Stimulated activated CD4-positive, alpha-beta T cell treated with anti-CD3 and anti-CD28 coated beads, Interleukin-15, amount 100 ng/mL, for 24 hours (primary cell): ENCODE results near the gene MSANTD4.
"Not testable (repeated sequence)": the region's sequence is repeated elsewhere in the genome, so short reads cannot be mapped to it uniquely, and the experiment has no call there.

Experiments used
- DNase-seq: peaks from one replicate; pipeline ENCODE4 v3.0.0-alpha.2; 2020

MSANTD4 gene

DNA sequence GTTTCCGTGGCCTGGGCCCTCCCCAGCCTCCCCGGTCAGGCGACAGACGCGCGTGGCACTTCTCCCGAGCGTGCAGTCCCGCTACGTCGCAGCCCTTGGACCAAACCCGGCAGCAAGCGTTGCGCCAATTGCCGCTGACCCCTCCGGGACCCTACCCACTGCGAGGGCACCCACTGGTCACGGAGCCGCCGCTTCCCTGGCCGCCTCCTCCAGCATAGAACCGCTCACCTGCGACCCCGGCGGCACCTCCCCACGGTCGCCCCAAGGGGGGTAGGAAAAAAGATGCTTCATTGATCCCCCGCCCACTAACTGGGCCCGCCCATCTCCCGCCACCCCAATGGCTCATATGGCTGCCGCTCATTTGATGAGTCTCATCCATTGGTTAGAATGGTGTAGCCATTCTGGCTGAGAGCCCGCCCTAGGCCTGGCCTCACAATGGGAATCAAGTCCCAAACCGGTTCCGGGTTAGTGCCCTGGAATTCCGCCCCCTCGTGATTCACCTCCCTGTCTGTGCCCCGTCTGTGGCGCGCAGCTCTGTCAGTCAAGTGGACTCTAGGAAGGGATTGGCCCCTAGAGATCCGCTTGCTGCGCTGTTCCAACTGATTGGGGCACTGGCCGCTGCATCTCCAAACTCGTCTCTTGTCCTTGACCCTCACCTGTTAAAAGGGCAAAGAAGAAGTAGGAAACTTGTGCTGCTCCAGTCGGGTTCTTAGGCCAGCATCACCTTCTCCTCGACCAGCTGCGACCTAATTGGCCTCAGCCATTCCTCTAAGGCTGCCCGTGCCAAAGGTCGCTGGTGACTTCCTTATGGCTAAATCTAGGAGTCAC is at the start of gene MSANTD4:
Gene MSANTD4, minus strand, starts transcription at position 274 of the 828 bp plus-strand sequence. CDS start 11,323 bp downstream, outside the sequence.
- DNase-seq, result peak; percentile 97

DNA sequence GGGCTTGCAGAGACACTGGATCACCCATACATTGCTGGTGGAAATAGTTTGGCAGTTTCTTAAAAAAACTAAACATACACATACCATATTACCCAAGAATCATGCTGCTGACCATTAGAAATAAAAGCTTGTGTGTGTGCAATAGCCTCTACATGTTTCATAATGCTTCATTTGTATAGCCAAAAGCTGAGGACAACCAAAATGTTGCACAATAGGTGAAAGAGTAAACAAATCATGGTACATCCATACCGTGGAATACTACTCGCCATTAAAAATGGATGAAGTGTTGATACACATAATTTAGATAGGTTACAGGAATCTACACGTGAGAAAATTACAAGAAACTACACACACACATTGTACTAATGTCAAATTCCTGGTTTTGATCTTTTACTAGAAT is 48.6 kb upstream of the MSANTD4 start:
- no peak for DNase-seq

DNA sequence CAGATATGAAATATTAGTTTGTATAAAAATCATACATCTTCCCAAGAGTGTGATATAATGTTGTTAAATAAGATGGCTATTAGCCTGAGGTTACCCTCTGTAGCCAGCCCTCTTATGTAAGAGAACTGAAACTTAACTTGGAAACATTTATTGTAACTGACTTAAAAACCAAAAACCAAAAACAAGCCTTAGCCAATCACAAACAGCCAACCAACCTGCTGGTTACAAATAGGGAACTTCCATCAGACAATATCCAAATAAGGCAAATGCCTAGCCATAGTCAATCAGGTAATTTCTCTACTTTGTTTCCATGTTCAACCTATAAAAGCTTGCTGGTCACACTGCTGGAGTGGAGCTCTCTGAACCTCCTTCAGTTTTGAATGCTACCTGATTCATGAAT is 41.0 kb upstream of the MSANTD4 start:
- no peak for DNase-seq

DNA sequence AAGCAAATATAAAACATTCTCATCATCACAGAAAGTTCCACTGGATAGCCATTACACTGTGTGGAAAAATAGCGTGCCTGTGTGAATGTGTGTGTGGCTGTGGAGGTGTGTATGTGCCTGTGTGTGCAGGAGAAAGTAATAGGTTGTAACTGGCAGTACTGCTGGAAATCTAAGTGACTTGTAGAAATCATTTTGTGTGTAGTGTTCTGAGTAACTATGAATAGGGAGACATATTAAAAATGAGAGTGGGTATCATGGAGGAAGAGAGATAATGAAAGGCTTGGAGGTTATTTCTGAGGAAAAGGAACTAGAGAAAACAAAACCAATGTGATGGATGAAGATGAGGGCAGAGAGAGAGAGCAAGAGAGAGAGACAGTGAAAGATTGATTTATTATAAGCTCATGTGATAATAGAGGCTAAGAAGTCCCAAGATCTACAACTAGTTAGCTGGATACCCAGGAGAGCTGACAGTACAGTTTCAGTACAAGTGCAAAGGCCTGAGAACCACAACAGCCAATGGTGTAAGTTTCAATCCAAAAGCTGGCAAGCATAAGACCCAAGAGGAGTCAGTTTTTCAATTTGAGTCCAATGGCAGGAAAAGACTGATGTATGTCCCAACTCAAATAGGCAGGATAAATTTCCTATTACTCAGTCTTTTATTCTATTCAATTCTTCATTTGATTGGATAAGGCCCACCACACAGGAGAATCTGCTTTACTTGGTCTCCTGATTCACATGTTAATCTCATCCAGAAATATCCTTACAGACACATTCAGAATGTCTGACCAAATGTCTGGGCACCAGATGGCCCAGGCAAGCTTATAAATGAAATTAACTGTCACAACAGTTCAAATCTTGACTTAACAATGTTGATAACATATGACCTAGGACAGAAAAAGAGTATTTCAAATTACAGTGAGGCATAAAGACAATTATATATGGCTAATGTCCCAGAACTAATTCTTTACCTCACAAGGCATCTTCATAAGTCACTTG is 40.2 kb upstream of the MSANTD4 start:
- DNase-seq, result no peak

DNA sequence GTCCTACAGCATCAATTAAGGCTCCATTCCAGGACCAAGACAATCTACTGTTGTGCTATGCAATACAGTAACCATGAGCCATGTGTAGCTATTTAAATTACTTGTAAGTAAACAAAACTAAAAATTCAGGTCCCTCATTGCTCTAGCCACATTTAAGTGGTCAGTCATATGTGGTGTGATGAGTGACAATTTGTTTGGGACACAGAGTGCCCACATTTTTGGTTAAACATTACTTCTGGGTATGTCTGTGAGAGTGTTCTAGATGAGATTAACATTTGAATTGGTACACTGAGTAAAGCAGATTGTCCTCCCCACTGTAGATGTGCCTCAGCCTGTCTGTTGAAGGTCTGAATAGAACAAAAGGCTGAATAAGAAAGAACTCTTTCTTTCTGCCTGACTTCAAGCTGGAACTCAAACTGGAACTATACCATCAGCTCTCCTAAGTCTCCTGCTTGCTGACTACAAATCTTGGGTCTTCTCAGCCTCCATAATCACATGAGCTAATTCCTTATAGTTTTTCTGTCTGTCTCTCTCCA is 39.3 kb upstream of the MSANTD4 start:
- no peak for DNase-seq

DNA sequence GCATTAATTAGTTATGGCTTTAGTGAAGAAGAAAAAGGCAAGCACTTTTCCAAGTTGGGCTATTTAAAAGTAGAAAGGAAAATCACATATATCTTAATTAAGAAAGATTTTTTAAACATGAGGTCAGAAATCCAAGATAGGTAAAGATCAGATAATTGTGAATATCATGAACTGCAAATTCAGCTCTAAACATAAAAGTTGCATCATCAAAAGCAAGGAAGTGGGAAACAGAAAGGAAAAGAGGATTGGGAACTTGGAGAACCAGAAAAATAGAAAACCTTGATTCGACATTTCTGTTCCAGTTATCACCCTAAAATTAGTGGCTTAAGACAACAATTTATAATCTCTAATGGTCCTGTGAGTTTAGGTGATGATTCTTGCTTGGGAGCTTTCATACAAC is 37.6 kb upstream of the MSANTD4 start:
- no peak for DNase-seq

DNA sequence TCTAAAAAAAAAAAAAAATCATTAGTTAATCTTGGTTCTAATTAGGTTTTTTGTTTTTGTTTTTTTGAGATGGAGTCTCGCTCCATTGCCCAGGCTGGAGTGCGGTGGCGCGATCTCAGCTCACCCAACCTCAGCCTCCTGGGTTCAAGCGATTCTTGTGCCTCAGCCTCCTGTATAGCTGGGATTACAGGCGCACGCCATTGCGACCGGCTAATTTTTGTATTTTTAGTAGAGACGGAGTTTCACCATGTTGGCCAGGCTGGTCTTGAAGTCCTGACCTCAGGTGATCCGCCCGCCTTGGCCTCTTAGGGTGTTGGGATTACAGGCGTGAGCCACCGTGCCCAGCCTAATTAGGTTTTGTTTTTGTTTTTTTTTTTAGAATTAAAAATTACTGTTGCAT is 36.3 kb upstream of the MSANTD4 start:
- DNase-seq, result not testable (repeated sequence)

DNA sequence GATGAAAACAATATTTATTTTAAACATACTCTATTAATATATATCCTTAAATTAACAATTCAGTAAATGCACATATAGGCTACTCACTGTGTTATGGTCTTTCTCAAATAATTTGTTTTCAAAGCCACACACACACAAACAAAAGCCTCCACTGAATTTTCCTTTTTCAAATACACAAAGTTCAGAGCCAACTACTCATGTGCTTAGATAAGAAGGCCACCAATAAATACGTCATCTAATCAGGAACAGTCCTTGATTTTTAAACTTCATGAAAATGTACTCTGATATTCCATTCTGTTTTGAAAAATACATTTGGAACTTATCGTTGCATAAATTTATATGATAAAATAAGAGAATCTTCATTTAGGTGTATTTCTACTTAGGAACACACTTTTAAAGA is 29.1 kb upstream of the MSANTD4 start:
- no peak for DNase-seq

DNA sequence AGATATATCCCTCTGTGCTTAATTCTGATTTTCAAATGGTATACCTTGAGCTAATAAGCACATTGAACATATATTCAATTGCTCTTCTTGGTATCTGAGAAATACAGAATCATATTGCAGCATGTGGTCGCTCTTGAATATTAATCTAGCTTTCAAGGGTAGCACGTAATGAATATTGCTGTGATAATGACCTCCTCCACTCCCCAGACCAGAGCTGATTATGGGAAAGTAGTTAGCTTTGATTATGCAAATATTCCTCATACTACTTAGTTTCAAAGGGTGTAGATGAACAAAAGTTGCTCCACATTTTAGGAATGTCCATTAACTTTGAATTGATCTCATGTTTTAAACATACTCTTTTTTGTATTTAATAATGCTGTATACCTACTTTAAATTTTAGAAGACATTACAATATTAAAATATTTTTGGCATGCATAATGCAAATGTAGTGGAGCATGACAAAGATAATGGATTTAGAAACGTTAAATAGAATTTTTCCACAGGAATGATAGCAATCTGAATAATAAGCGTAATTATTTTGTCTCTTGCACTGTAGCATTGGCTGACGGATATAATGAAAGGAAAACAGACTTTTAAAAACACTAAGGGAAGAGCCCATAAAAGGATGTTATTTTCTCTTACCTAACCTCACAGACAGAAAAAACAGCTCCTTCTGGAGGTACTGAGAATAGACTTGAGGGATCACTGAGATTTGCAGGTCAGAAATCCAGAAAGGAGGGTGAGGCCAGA is 27.9 kb upstream of the MSANTD4 start:
- no peak for DNase-seq

DNA sequence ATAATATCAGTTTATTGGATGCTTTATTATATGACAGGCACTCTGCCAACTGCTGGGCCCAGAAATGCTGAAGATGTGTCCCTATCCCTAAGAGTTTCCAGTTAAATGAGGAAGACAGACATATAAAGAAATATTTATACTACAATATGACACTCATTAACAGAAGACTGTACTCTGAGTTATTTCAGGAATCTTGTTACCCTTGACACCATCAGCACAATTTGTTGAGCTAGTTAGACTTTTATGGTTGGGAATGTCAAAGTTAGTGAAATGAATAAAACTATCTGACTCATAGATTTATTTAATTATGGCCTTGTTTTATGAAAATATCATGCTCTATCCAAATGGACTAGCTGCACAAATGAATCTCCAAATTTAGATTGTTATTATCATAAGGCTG is 25.6 kb upstream of the MSANTD4 start:
- no peak for DNase-seq

DNA sequence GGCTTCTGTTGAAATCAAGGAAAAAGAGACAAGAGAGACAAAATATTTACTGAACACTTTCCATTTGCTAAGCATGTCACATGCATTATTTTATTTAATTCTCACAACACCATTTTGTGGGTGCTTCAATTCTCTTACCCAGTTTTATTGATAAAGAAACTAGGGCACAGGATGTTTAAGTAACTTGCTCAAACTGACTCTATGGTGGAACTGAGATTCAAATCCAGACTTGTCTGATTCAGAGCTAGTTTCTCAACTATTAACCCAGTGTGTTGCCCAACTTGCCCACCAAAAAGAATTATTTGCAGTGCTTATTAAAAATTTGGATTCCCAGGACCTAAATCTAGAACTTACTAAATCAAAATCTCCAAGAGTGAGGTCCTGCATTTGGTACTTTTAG is 21.5 kb upstream of the MSANTD4 start:
- DNase-seq, result no peak

DNA sequence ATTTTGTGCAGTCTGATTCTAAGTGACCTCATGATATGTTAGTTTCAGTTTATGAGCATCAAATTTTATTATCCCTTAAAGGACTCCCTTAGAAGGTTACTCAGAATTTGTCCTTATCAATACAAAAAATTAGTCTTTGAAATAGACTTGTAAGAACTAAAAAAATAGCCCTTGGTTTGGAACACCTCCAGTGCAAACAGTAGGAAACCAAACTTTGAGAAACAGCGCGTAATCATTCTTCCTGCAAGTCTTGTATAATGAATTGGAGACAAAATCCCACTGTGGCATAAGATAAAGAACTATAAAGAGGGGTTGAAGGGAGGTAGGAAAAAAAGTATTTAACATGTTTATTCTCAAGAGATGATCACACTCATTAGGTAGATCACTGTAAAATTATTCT is 10.8 kb upstream of the MSANTD4 start:
- no peak for DNase-seq

DNA sequence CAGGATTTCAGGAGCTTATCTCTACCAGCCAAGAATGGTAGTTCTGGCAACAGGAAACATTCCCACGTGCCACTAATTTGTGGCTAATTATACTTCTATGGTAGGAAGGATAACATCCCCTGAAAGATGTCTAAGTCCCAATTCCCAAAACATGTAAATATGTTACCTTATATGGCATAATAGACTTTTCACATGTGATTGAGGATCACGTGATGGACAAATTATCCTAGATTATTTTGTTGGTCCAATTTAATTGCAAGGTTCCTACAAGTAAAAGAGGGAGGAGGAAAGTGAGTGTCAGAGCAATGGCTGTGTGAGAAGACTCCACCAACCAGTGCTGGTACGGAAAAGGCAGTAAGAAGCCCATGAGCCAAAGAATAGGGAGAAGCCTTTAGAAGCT is 9.9 kb upstream of the MSANTD4 start:
- DNase-seq, result no peak

DNA sequence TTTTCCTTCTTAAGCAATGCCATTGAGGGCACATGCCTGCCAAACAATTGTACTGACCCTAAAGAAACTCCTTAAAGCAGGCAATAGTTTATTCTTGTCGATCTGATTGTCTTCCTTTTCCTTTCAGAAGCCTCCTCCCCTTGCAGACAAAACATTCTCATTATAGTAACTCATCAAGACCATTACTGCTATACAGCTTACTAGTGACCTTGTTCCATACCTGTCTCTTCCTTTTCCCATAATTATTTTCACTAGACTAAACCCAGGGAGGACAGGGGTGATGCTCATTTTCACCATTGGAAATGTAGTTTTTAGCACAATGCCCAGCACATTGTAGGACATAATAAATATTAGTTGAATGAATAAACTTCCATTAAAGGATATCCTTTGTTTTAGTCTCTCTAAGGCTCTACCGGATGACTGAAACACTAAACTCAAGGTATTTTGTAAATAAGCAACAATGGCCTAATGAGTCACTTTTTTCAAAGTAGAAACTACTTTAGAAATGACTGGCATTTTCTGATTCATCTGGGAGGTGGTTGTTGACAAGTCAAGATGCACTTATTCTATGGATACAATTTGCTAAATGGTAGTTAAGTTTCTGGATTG is 9.3 kb upstream of the MSANTD4 start:
- no peak for DNase-seq

DNA sequence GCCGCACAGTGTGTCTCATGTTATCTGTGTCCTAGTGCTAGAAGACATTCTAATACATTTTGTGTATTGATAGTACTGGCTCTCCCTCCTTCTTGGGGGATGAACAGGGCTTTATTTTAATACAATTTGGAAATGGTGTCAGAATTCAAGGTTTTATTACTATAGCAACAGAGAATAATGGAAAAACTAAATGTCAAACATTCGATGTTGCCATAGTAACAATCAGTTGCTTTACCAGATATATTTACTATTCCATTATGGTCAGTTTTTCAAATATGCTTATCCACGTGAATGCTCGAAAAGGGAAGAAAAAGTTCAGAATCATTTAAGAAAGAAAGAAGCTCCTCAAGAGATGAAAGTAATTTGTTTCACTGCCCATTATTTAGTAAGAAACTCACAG is 8.6 kb upstream of the MSANTD4 start:
- DNase-seq, result no peak

DNA sequence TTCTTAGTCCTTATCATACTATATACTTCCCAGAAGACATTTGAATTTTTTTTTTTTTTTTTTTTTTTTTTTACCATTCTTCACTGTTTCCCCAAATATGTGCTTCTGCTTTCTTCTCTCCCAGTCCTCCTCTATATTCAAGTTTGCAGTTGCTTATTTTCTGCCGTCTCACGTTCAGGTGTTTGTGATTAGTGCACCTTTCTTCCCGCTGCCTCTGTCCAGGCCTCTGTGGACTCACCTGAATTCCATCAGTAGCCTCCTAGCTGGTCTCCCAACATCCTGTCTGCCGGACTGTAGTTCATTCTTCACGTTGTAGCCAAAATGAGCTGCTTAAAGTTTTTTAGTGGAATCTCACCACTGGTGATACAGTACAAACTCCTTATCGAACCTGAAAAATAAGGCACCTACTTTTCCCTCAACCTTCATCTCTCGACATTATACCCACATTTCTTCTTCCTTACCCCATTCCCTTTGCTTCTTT is 795 bp upstream of the MSANTD4 start:
- DNase-seq, result no peak

DNA sequence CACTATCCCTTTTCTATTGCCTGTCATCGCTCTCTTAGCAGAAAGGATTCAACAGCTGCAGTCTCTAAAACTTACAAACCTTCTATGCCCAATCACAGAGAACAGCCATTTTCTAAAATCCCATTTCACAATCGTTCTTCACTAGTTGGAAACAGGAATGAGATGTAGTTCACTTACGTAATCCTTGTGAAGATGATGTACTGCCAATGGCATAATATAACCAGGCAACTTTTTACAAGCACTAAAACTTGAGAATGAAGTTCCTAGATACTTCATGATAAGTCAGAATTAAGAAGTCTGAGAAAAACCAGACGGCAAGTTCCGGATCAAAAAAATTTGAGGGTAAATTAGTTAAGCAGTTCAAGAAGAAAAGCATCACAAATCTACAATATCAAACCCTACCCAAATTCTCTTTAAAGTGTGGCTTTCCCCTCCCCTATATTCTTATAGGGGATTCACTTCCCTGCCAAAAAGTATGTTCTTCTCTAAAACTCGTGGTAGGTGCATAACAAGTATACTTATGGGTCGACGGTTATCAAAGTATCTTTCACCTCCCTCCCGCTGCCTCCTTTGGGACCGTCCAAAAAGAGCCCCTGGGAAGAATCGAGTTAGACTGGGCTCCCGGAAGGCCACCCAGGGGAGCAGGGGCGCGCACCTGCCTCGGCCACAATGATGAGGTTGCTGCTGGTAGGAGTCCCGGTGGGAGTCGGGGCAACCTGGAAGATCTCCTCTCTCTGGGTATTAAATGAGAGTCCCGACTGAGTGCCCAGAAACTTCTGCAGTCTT is 666 bp downstream of the MSANTD4 start:
- DNase-seq, result no peak

DNA sequence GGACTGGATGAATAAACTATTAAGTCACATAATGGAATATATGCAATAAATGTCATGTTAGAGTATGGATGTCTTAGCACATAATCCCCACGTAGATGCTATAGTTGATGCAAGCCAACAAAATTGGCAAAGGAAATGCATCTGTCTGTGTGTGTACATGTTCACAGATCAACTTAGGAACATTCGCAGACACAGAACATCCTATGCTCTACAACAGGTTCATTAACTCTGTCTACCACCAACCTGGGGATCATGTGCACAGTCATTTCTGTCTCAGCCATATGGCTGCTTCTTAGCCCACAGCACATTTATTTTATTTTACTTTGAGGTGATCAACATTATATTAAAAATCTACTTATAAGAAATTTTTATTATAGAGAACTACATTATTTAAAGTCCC is 4.9 kb downstream of the MSANTD4 start:
- no peak for DNase-seq

DNA sequence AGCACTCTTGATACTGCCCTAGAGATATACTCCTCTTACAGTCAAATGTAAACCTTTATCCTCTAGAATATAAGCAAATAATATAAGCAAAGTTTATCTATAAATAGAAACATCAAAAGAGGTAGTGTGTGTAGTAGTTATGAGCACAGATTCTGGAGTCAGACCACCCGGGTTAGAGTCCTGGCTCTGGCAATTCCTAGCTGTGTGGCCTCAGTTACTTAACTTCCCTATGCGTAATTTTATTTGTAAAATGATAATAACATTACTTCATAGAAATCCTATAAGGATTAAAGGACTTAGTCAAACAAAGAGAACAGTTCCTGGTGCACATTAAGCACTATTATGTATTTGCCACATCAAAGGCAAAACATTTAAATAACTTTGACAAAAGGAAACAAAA is 7.0 kb downstream of the MSANTD4 start:
- no peak for DNase-seq

DNA sequence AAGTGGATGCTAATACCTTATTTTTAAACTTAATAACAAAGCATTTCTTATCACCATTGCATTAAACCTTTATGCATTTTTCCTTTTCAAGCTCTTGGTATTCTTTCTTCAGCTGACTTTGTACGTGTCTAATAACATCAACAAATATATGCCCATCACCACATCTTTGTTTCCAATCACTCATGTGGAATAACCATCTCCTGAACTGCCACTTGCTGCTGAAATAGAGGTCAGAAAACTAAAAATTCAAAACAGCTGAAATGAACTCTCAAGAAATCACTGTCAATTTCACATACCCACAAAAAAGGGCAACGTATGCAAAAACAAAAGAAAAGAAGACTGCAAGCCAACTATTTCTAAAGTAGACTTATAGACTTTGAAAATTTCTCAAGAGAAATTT is 7.4 kb downstream of the MSANTD4 start:
- DNase-seq, result no peak

DNA sequence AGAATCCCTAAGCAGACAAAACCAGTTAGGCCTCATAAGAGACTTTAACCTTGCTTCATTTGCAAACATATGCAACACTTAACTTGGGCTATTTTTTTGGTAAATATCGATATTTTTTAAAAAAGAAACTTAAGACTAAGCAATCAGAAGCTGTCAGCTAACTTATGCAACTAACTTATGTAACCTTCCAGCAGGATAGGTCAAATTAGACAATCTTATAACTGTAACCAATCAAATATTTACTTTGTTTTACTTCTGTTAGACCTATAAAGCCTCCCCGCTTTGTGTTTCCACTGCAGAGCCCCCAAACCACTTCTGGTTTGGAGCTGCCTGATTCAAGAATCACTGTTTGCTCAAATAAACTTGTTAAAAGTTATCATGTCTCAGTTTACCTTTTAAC is 8.0 kb downstream of the MSANTD4 start:
- DNase-seq, result no peak
